ENCODE data around the gene CCT5. TPM values are rescaled to one million over a fixed set of nuclear protein-coding genes. Genes with fewer than 3 reads are reported as not detected.

The CCT5 gene
- total and polyA plus RNA-seq, 2 donors (not counting 1 experiment from before 2014, with no cell fraction given) = 74.3 to 77.7 TPM

GRCh38 chr5:10306114-10306513 is 56.0 kb downstream of the CCT5 start:
- H3K9ac ChIP-seq (ENCODE audit: low read length) = no peak overlapping the region
- H3K27me3 ChIP-seq (replicated peaks in 1 of 4; ENCODE audit: control extremely low read depth in 1 of 4, control insufficient read depth in 3 of 4, insufficient read depth in 4 of 4, low read length in 3 of 4) = peaks cover 0 to 27% (median 15%) of the 10 kb centered on the region in 4 experiments
- H4K20me1 ChIP-seq (ENCODE audit: control insufficient read depth, insufficient read depth, low read length, poor library complexity, severe bottlenecking) = no peaks in the 10 kb centered on the region
- no peaks in the 10 kb centered on the region for H3K36me3 ChIP-seq (replicated peaks in 1 of 2; ENCODE audit: control extremely low read depth in 1 of 2, control insufficient read depth in 1 of 2, extremely low read depth in 1 of 2, insufficient read depth in 2 of 2, low read length in 1 of 2)
- WGBS (ENCODE audit: insufficient coverage) = 92% methylated on average over 1 of the region's 5 CpGs
- H3K4me3 Mint-ChIP-seq = peak overlapping the region; percentile 14
- no peak for ATAC-seq (ENCODE audit: low read depth)
- ChIA-PET POLR2A (no interaction called here), CTCF (no interaction called here)
- H3K4me2 ChIP-seq (replicated peaks; ENCODE audit: low read depth, low read length, poor library complexity, severe bottlenecking) = no peak overlapping the region
- H3K4me1 Mint-ChIP-seq = peaks cover 6% of the 10 kb centered on the region
- H2AFZ ChIP-seq (ENCODE audit: insufficient read depth, low read depth, low read length, poor library complexity, severe bottlenecking) = no peak overlapping the region
- H3K27ac ChIP-seq (ENCODE audit: low read length in 2 of 2) = no peak overlapping the region
- no peak overlapping the region for H3K4me3 ChIP-seq (ENCODE audit: control extremely low read depth in 1 of 5, extremely low read depth in 1 of 5, insufficient read depth in 1 of 5, low read depth in 2 of 5, low read length in 4 of 5)
- H3K27me3 Mint-ChIP-seq = peaks cover 39% of the 10 kb centered on the region
- DNase-seq = no peak
- H3K9me3 ChIP-seq (ENCODE audit: control extremely low read depth in 1 of 3, control insufficient read depth in 2 of 3, insufficient read depth in 1 of 3, low read length in 2 of 3) = no peaks in the 10 kb centered on the region
- intact Hi-C loops (cut with micrococcal nuclease) = no loop called here
- no peak overlapping the region for H3K27ac Mint-ChIP-seq
- peaks cover 3 to 5% of the 10 kb centered on the region in 2 donors for H3K4me1 ChIP-seq (ENCODE audit: control insufficient read depth in 2 of 2, insufficient read depth in 2 of 2, low read length in 2 of 2)
- no peaks in the 10 kb centered on the region for H3K79me2 ChIP-seq (ENCODE audit: control insufficient read depth, insufficient read depth, low read length)
- no peak for TF ChIP-seq EZH2 (IDR thresholded peaks at IDR 0.05; ENCODE audit: borderline replicate concordance, insufficient read depth, low read depth, low read length, poor library complexity, severe bottlenecking)
- no peak for TF ChIP-seq CTCF (IDR thresholded peaks at IDR 0.05)
- H3K9me3 Mint-ChIP-seq (ENCODE audit: insufficient read depth) = no peaks in the 10 kb centered on the region

- Histone ChIP-seq H4K20me1 (ENCODE audit: control insufficient read depth, insufficient read depth, low read length, poor library complexity, severe bottlenecking) (no peaks in the 10 kb centered on the region), H3K27ac (ENCODE audit: low read length in 2 of 2) (no peak overlapping the region), H3K4me2 (replicated peaks; ENCODE audit: low read depth, low read length, poor library complexity, severe bottlenecking) (peak overlapping the region; percentile 96), H3K9ac (ENCODE audit: low read length) (no peak overlapping the region), H3K36me3 (replicated peaks in 1 of 2; ENCODE audit: control extremely low read depth in 1 of 2, control insufficient read depth in 1 of 2, extremely low read depth in 1 of 2, insufficient read depth in 2 of 2, low read length in 1 of 2) (no peaks in the 10 kb centered on the region), H3K4me1 (ENCODE audit: control insufficient read depth in 2 of 2, insufficient read depth in 2 of 2, low read length in 2 of 2) (peaks cover 3 to 5% of the 10 kb centered on the region in 2 donors), H2AFZ (ENCODE audit: insufficient read depth, low read depth, low read length, poor library complexity, severe bottlenecking) (no peak overlapping the region), H3K9me3 (ENCODE audit: control extremely low read depth in 1 of 3, control insufficient read depth in 2 of 3, insufficient read depth in 1 of 3, low read length in 2 of 3) (no peaks in the 10 kb centered on the region), H3K27me3 (replicated peaks in 1 of 4; ENCODE audit: control extremely low read depth in 1 of 4, control insufficient read depth in 3 of 4, insufficient read depth in 4 of 4, low read length in 3 of 4) (peaks cover 0 to 27% (median 15%) of the 10 kb centered on the region in 4 experiments), H3K4me3 (ENCODE audit: control extremely low read depth in 1 of 5, extremely low read depth in 1 of 5, insufficient read depth in 1 of 5, low read depth in 2 of 5, low read length in 4 of 5) (peak overlapping the region in 1 of 5 experiments; percentile 72), H3K79me2 (ENCODE audit: control insufficient read depth, insufficient read depth, low read length) (no peaks in the 10 kb centered on the region)
- peaks cover 6% of the 10 kb centered on the region for H3K4me1 Mint-ChIP-seq
- H3K27ac Mint-ChIP-seq = no peak overlapping the region
- ATAC-seq (ENCODE audit: low read depth) (no peak), DNase-seq (no peak)
- H3K9me3 Mint-ChIP-seq (ENCODE audit: insufficient read depth) = no peaks in the 10 kb centered on the region
- POLR2A ChIA-PET = no interaction called here
- WGBS (ENCODE audit: insufficient coverage) = 93% methylated on average over 6 of the region's 8 CpGs
- H3K27me3 Mint-ChIP-seq = peaks cover 43% of the 10 kb centered on the region
- intact Hi-C loops (cut with micrococcal nuclease) = no loop called here
- TF ChIP-seq CTCF (IDR thresholded peaks at IDR 0.05) (no peak), EZH2 (IDR thresholded peaks at IDR 0.05; ENCODE audit: borderline replicate concordance, insufficient read depth, low read depth, low read length, poor library complexity, severe bottlenecking) (no peak)
- H3K4me3 Mint-ChIP-seq = peak overlapping the region; percentile 88
- CTCF ChIA-PET = no interaction called here
Observed at GRCh38 chr5:10306806-10307205, 56.7 kb downstream of the CCT5 start.
